Measurements from ENCODE around the gene FEZ2. TPM values are rescaled to one million over a fixed set of nuclear protein-coding genes. Genes with fewer than 3 reads are reported as not detected.

FEZ2 gene
- polyA plus RNA-seq, 1 donor from 2014 or later: 36.8 TPM

GRCh38 chr2:36507408-36507812 is 90.6 kb downstream of the FEZ2 start:
- Histone ChIP-seq H2AFZ (ENCODE audit: low read depth, low read length) (no peak overlapping the region), H3F3A (ENCODE audit: insufficient read depth, low read length, poor library complexity, severe bottlenecking) (no peaks in the 10 kb centered on the region), H3K9me2 (ENCODE audit: insufficient read depth, low read length) (no peaks in the 10 kb centered on the region), H3K4me2 (ENCODE audit: low read length) (no peak overlapping the region), H3K9me3 (ENCODE audit: low read length) (no peaks in the 10 kb centered on the region), H4K20me1 (ENCODE audit: insufficient read depth) (no peaks in the 10 kb centered on the region), H3K36me3 (ENCODE audit: insufficient read depth, low read length) (no peaks in the 10 kb centered on the region), H3K79me2 (replicated peaks; ENCODE audit: insufficient read depth, low read length) (no peaks in the 10 kb centered on the region), H3K9ac (ENCODE audit: low read length) (no peak overlapping the region), H3K27me3 (ENCODE audit: insufficient read depth, low read depth, low read length) (no peaks in the 10 kb centered on the region), H3K4me3 (ENCODE audit: low read length) (no peak overlapping the region), H3K27ac (ENCODE audit: low read length) (no peak overlapping the region)
- TF ChIP-seq EZH2 (IDR thresholded peaks at IDR 0.05; ENCODE audit: borderline replicate concordance, insufficient read depth, low read length, poor library complexity, severe bottlenecking) (no peak), TAF1 (IDR thresholded peaks at IDR 0.05; ENCODE audit: low read depth) (no peak), POLR2AphosphoS5 (IDR thresholded peaks at IDR 0.05) (no peak), RAD21 (conservative IDR thresholded peaks at IDR 0.05) (peak; percentile 69), CTCF (IDR thresholded peaks at IDR 0.05; ENCODE audit: poor library complexity, severe bottlenecking) (peak; percentile 69), MXI1 (conservative IDR thresholded peaks at IDR 0.05; ENCODE audit: poor library complexity, severe bottlenecking) (no peak), SMC3 (conservative IDR thresholded peaks at IDR 0.05; ENCODE audit: poor library complexity) (peak; percentile 56), EP300 (conservative IDR thresholded peaks at IDR 0.05; ENCODE audit: poor library complexity, severe bottlenecking) (no peak)
- TF ChIP-seq, protein P1, sequence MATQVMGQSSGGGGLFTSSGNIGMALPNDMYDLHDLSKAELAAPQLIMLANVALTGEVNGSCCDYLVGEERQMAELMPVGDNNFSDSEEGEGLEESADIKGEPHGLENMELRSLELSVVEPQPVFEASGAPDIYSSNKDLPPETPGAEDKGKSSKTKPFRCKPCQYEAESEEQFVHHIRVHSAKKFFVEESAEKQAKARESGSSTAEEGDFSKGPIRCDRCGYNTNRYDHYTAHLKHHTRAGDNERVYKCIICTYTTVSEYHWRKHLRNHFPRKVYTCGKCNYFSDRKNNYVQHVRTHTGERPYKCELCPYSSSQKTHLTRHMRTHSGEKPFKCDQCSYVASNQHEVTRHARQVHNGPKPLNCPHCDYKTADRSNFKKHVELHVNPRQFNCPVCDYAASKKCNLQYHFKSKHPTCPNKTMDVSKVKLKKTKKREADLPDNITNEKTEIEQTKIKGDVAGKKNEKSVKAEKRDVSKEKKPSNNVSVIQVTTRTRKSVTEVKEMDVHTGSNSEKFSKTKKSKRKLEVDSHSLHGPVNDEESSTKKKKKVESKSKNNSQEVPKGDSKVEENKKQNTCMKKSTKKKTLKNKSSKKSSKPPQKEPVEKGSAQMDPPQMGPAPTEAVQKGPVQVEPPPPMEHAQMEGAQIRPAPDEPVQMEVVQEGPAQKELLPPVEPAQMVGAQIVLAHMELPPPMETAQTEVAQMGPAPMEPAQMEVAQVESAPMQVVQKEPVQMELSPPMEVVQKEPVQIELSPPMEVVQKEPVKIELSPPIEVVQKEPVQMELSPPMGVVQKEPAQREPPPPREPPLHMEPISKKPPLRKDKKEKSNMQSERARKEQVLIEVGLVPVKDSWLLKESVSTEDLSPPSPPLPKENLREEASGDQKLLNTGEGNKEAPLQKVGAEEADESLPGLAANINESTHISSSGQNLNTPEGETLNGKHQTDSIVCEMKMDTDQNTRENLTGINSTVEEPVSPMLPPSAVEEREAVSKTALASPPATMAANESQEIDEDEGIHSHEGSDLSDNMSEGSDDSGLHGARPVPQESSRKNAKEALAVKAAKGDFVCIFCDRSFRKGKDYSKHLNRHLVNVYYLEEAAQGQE (IDR thresholded peaks at IDR 0.05; ENCODE audit: borderline replicate concordance): no peak

Other genes with a start within 250 kb of the FEZ2 start
- 6.7 and 6.8 TPM in 2 replicates for gene CRIM1, start 242.4 kb downstream of the FEZ2 start, polyA plus RNA-seq
- not detected in 2 replicates for gene VIT, start 98.5 kb upstream of the FEZ2 start, polyA plus RNA-seq

Data from neural cell (in vitro differentiated cells).